ENCODE measurements around the gene FITM1. TPM values are rescaled to one million over a fixed set of nuclear protein-coding genes. Genes with fewer than 3 reads are reported as not detected.

FITM1 gene
- total RNA-seq, 2 experiments from 2014 or later: 1.3 to 1.7 TPM

DNA sequence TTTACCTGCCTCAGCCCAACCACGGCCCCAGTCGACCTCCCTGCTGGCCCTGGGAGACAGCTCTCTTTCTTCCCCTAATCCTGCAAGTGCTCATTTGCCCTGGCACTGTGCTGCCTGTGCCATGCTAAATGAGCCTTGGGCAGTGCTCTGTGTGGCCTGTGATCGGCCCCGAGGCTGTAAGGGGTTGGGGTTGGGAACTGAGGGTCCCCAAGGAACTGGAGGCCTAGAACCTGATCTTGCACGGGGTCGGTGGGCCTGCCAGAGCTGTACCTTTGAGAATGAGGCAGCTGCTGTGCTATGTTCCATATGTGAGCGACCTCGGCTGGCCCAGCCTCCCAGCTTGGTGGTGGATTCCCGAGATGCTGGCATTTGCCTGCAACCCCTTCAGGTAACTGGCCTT lies 19.6 kb downstream of the FITM1 start:
- Mint-ChIP-seq H3K4me3 (no peak overlapping the region), H3K27ac (no peak overlapping the region)

GRCh38 chr14:24150567-24150966 lies 20.1 kb downstream of the FITM1 start:
- no peak overlapping the region for H3K4me3 Mint-ChIP-seq
- ATAC-seq (ENCODE audit: low read depth): no peak
- POLR2A ChIA-PET: interaction anchor here (0.7 to 14.1 kb wide), 5 partner anchors 10 to 227 kb away, joined by 3 to 347 read pairs (median 6); partner anchors contain the start of genes DCAF11, EMC9, IRF9 and NRL
- peaks cover 32% of the 10 kb centered on the region for H3K4me1 Mint-ChIP-seq
- peak overlapping the region; percentile 75 for H3K27ac Mint-ChIP-seq
- H3K36me3 Mint-ChIP-seq: peaks cover 38% of the 10 kb centered on the region
- no peak for DNase-seq
- no peaks in the 10 kb centered on the region for H3K27me3 Mint-ChIP-seq
- no peaks in the 10 kb centered on the region for H3K9me3 Mint-ChIP-seq

More for the DNA sequence above, 19.6 kb downstream of the FITM1 start:
- DNase-seq (no peak), ATAC-seq (ENCODE audit: low read depth) (no peak)
- no peaks in the 10 kb centered on the region for H3K9me3 Mint-ChIP-seq
- no peaks in the 10 kb centered on the region for H3K27me3 Mint-ChIP-seq
- POLR2A ChIA-PET: interaction anchor here (0.6 to 14.1 kb wide), 5 partner anchors 9 to 36 kb away, joined by 3 to 347 read pairs (median 6); partner anchors contain the start of genes DCAF11, EMC9, IRF9 and NRL
- peaks cover 39% of the 10 kb centered on the region for H3K36me3 Mint-ChIP-seq
- H3K4me1 Mint-ChIP-seq: peaks cover 37% of the 10 kb centered on the region

DNA sequence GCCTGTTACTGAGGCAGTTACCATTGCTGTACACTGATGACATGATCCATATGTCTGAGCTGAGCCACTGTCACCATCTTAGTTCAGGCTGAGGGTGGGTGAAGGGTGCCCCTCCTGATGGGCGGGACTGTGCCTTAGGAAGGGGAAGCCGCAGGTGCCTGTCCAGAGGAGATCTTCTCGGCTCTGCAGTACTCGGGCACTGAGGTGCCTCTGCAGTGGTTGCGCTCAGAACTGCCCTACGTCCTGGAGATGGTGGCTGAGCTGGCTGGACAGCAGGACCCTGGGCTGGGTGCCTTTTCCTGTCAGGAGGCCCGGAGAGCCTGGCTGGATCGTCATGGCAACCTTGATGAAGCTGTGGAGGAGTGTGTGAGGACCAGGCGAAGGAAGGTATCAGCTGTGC lies 20.5 kb downstream of the FITM1 start:
- Mint-ChIP-seq H3K27me3 (no peaks in the 10 kb centered on the region), H3K27ac (no peak overlapping the region), H3K4me3 (no peak overlapping the region), H3K9me3 (no peaks in the 10 kb centered on the region), H3K4me1 (peaks cover 29% of the 10 kb centered on the region), H3K36me3 (peaks cover 41% of the 10 kb centered on the region)
- ATAC-seq (ENCODE audit: low read depth): no peak
- POLR2A ChIA-PET: interaction anchor here (0.7 to 14.1 kb wide), 7 partner anchors 10 to 279 kb away, joined by 3 to 347 read pairs (median 3); partner anchors contain the start of genes CBLN3, DCAF11, EMC9 and IRF9
- no peak for DNase-seq

- Mint-ChIP-seq H3K27ac (peak overlapping the region; percentile 56), H3K27me3 (no peaks in the 10 kb centered on the region), H3K4me3 (no peak overlapping the region), H3K9me3 (no peaks in the 10 kb centered on the region), H3K36me3 (peaks cover 41% of the 10 kb centered on the region), H3K4me1 (peaks cover 29% of the 10 kb centered on the region)
- POLR2A ChIA-PET: interaction anchor here (0.8 to 14.1 kb wide), 6 partner anchors 10 to 278 kb away, joined by 3 to 347 read pairs (median 3); partner anchors contain the start of genes CBLN3, DCAF11, EMC9 and IRF9
- ATAC-seq (ENCODE audit: low read depth): no peak
- no peak for DNase-seq
Observed at GRCh38 chr14:24151404-24152080, 21.1 kb downstream of the FITM1 start.

GRCh38 chr14:24155100-24155499 lies 24.6 kb downstream of the FITM1 start:
- no peaks in the 10 kb centered on the region for H3K9me3 Mint-ChIP-seq
- ATAC-seq (ENCODE audit: low read depth): no peak
- DNase-seq: no peak
- H3K36me3 Mint-ChIP-seq: peaks cover 55% of the 10 kb centered on the region
- H3K4me3 Mint-ChIP-seq: no peak overlapping the region
- POLR2A ChIA-PET: interaction anchor here (1.2 to 4.1 kb wide), 3 partner anchors 8 to 19 kb away, joined by 3 to 25 read pairs (median 3); partner anchors contain the start of genes PSME1, PSME2 and RNF31
- peaks cover 15% of the 10 kb centered on the region for H3K4me1 Mint-ChIP-seq
- H3K27me3 Mint-ChIP-seq: no peaks in the 10 kb centered on the region
- peak overlapping the region; percentile 46 for H3K27ac Mint-ChIP-seq

GRCh38 chr14:24156840-24157239 lies 26.4 kb downstream of the FITM1 start:
- Mint-ChIP-seq H3K4me3 (no peak overlapping the region), H3K9me3 (no peaks in the 10 kb centered on the region), H3K36me3 (peaks cover 58% of the 10 kb centered on the region), H3K4me1 (peaks cover 22% of the 10 kb centered on the region), H3K27me3 (no peaks in the 10 kb centered on the region), H3K27ac (peak overlapping the region; percentile 76)
- DNase-seq (no peak), ATAC-seq (ENCODE audit: low read depth) (no peak)
- POLR2A ChIA-PET: interaction anchor here (1.2 to 4.1 kb wide), 2 partner anchors 10 to 20 kb away, joined by 3 to 25 read pairs; partner anchors contain the start of genes PSME1, PSME2 and RNF31

- H3K4me1 Mint-ChIP-seq: peaks cover 24% of the 10 kb centered on the region
- no peaks in the 10 kb centered on the region for H3K27me3 Mint-ChIP-seq
- ATAC-seq (ENCODE audit: low read depth): no peak
- H3K9me3 Mint-ChIP-seq: no peaks in the 10 kb centered on the region
- POLR2A ChIA-PET: interaction anchor here (4.1 kb wide), 1 partner anchor 11 kb away, joined by 25 read pairs; the partner anchor contains the start of genes PSME2 and RNF31
- H3K36me3 Mint-ChIP-seq: peaks cover 60% of the 10 kb centered on the region
- no peak for DNase-seq
- H3K4me3 Mint-ChIP-seq: no peak overlapping the region
- peak overlapping the region; percentile 63 for H3K27ac Mint-ChIP-seq
Observed at GRCh38 chr14:24157331-24157730, 26.9 kb downstream of the FITM1 start.

- Mint-ChIP-seq H3K9me3 (no peaks in the 10 kb centered on the region), H3K4me3 (peak overlapping the region; percentile 37), H3K27ac (peak overlapping the region; percentile 100), H3K36me3 (peaks cover 70% of the 10 kb centered on the region), H3K27me3 (no peaks in the 10 kb centered on the region), H3K4me1 (peaks cover 39% of the 10 kb centered on the region)
- DNase-seq: no peak
- ATAC-seq (ENCODE audit: low read depth): no peak
- POLR2A ChIA-PET: interaction anchor here (0.6 to 4.8 kb wide), 20 partner anchors 12 to 151 kb away, joined by 3 to 347 read pairs (median 12); partner anchors contain the start of genes CARMIL3, CHMP4A, DCAF11 and EMC9
Observed at GRCh38 chr14:24159777-24160498, 29.5 kb downstream of the FITM1 start.

DNA sequence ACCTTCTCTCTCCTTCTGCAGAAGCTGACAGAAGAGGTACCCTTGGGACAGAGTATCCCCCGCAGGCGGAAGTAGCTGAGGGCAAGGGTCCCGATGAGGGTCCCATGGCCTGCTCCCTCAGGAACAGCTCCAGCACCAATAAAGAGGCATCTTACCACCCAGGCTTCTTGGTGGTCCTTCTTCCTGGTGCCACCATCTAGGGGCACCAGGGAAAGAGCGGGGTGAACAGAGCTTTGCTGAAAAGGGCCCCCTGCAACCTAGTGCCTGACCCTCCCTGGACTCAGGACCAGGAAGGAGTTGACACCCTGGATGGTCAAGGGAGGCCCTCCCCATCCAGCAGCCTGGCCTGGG lies 30.0 kb downstream of the FITM1 start:
- H3K27me3 Mint-ChIP-seq: no peaks in the 10 kb centered on the region
- H3K27ac Mint-ChIP-seq: peak overlapping the region; percentile 100
- H3K4me3 Mint-ChIP-seq: peak overlapping the region; percentile 37
- no peak for DNase-seq
- no peaks in the 10 kb centered on the region for H3K9me3 Mint-ChIP-seq
- POLR2A ChIA-PET: interaction anchor here (0.8 to 4.8 kb wide), 26 partner anchors 11 to 270 kb away, joined by 3 to 347 read pairs (median 14); partner anchors contain the start of genes CARMIL3, CBLN3, CHMP4A and DCAF11
- peaks cover 72% of the 10 kb centered on the region for H3K36me3 Mint-ChIP-seq
- no peak for ATAC-seq (ENCODE audit: low read depth)
- peaks cover 43% of the 10 kb centered on the region for H3K4me1 Mint-ChIP-seq

DNA sequence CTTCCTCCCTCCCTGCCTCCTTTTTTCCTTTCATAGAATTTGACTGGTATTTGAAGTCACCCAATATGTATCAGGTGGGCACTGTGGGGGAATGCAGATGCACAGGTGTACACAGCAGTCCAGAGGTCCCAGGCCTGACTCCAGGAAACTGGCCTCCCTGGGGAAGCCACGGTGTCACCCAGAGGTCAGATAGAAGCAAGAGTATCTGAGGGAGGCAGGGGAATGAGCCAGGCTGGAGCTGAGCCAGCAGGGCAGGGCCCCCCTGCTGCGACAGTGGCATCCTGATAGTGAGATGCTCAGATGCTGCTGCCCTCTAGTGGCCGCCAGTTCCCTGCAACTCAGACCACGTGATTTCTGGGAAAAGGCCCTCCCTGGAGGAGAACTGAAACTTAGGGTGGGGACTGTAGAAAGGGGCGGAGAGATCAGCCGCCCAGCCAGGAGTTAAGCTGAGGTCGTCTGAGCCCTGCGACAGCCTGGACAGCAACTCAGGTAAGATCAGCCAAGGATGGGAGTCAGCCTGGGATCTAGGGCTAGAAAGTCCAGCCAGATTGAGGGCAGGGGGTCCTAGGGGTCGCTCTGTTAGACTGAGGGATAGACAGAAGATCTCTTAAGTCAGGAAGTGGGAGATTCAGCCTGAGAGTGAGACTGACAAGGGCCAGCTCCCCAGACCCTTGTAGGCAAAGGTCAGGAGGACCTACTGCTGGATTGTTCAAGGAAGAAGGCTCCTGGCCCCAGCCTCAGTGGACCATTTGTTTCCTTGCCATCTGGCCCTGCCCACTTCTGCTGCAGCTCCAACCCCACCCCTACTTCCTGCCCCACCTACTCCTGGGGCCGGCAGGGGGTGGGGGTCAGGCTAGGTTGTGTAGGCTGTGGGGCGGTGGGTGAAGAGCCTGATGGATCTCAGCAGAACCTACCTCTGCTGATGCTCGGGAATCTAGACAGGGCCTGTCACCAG lies 30.7 kb downstream of the FITM1 start, which contains the start of gene IRF9:
IRF9 (plus strand) TSS at position 416 of the 955 bp plus-strand sequence. CDS start 880 bp downstream, outside the sequence.
- ATAC-seq (ENCODE audit: low read depth) (peak; percentile 87), DNase-seq (peak; percentile 98)
- POLR2A ChIA-PET: interaction anchor here (0.6 to 4.8 kb wide), 34 partner anchors 11 to 551 kb away, joined by 3 to 347 read pairs (median 11); partner anchors contain the start of genes CARMIL3, CBLN3, CHMP4A and CIDEB
- H3K4me3 Mint-ChIP-seq: peak within 1 kb of the TSS; percentile 97
- peaks cover 73% of the 10 kb centered on the region for H3K36me3 Mint-ChIP-seq
- H3K4me1 Mint-ChIP-seq: peaks cover 47% of the 10 kb centered on the region
- no peaks in the 10 kb centered on the region for H3K9me3 Mint-ChIP-seq
- no peaks in the 10 kb centered on the region for H3K27me3 Mint-ChIP-seq
- H3K27ac Mint-ChIP-seq: peak within 1 kb of the TSS; percentile 100

DNA sequence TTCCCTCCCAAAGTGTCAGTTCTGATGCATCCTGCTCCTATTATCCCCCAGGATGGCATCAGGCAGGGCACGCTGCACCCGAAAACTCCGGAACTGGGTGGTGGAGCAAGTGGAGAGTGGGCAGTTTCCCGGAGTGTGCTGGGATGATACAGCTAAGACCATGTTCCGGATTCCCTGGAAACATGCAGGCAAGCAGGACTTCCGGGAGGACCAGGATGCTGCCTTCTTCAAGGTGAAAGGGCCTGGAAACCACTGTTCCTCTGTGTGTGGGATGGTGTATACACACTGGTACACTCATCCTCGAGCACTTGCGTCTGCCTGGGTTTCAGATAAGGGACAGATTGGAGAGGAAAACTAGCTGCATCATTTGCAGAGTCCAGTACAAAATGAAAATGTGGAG lies 31.6 kb downstream of the FITM1 start:
- H3K9me3 Mint-ChIP-seq: no peaks in the 10 kb centered on the region
- peaks cover 69% of the 10 kb centered on the region for H3K36me3 Mint-ChIP-seq
- no peak for ATAC-seq (ENCODE audit: low read depth)
- no peak for DNase-seq
- peak overlapping the region; percentile 100 for H3K27ac Mint-ChIP-seq
- POLR2A ChIA-PET: interaction anchor here (0.6 to 4.8 kb wide), 28 partner anchors 10 to 268 kb away, joined by 3 to 347 read pairs (median 12); partner anchors contain the start of genes CARMIL3, CBLN3, CHMP4A and CIDEB
- H3K27me3 Mint-ChIP-seq: no peaks in the 10 kb centered on the region
- peak overlapping the region; percentile 97 for H3K4me3 Mint-ChIP-seq
- peaks cover 50% of the 10 kb centered on the region for H3K4me1 Mint-ChIP-seq

- Mint-ChIP-seq H3K9me3 (no peaks in the 10 kb centered on the region), H3K36me3 (peaks cover 69% of the 10 kb centered on the region), H3K4me1 (peaks cover 56% of the 10 kb centered on the region), H3K27me3 (no peaks in the 10 kb centered on the region), H3K4me3 (no peak overlapping the region), H3K27ac (peak overlapping the region; percentile 100)
- POLR2A ChIA-PET: interaction anchor here (1.0 to 2.3 kb wide), 12 partner anchors 11 to 82 kb away, joined by 3 to 15 read pairs (median 6); partner anchors contain the start of genes DCAF11, EMC9, FITM1 and IPO4
- DNase-seq (no peak), ATAC-seq (ENCODE audit: low read depth) (no peak)
Observed at GRCh38 chr14:24164518-24164991, 34.1 kb downstream of the FITM1 start.
